Urothelium cell line (cell line): ENCODE measurements around the gene LUZP1.

Source experiments
- DNase-seq: peaks from one replicate; pipeline ENCODE4 v3.0.0; 2011; ENCODE audit warnings: low spot score, mixed read lengths
- FAIRE-seq: peaks from 2 replicates; lab custom pipeline; 2011; peaks lifted over from hg19 to GRCh38; lab: Jason Lieb, UNC

The LUZP1 gene

GRCh38 chr1:23120383-23120782, 48.3 kb downstream of the LUZP1 start:
- DNase-seq (no peak), FAIRE-seq (no peak)

GRCh38 chr1:23118957-23119792, 49.5 kb downstream of the LUZP1 start:
- DNase-seq (no peak), FAIRE-seq (no peak)

GRCh38 chr1:23118407-23118806, 50.2 kb downstream of the LUZP1 start:
- FAIRE-seq (no peak), DNase-seq (no peak)

- DNase-seq = no peak
- no peak for FAIRE-seq
Observed at GRCh38 chr1:23116921-23117699, 51.5 kb downstream of the LUZP1 start.

- no peak for DNase-seq
- FAIRE-seq = no peak
Observed at GRCh38 chr1:23116216-23116836, 52.3 kb downstream of the LUZP1 start.

GRCh38 chr1:23114424-23115079, 54.1 kb downstream of the LUZP1 start:
- DNase-seq = no peak
- no peak for FAIRE-seq

- DNase-seq (no peak), FAIRE-seq (no peak)
Observed at GRCh38 chr1:23111600-23112535, 56.8 kb downstream of the LUZP1 start.

- no peak for DNase-seq
- no peak for FAIRE-seq
Observed at GRCh38 chr1:23110391-23110790, 58.3 kb downstream of the LUZP1 start.

GRCh38 chr1:23108918-23109533, 59.6 kb downstream of the LUZP1 start:
- no peak for FAIRE-seq
- no peak for DNase-seq

GRCh38 chr1:23103001-23103889, 65.4 kb downstream of the LUZP1 start:
- no peak for DNase-seq
- no peak for FAIRE-seq

- DNase-seq = peak; percentile 30
Observed at GRCh38 chr1:23102289-23102688, 66.4 kb downstream of the LUZP1 start.

GRCh38 chr1:23101887-23102286, 66.8 kb downstream of the LUZP1 start:
- FAIRE-seq = no peak
- DNase-seq = no peak

More at GRCh38 chr1:23102289-23102688, 66.4 kb downstream of the LUZP1 start:
- no peak for FAIRE-seq

GRCh38 chr1:23101101-23101827, 67.4 kb downstream of the LUZP1 start:
- no peak for FAIRE-seq

GRCh38 chr1:23100074-23100748, 68.4 kb downstream of the LUZP1 start:
- DNase-seq (peak; percentile 81), FAIRE-seq (no peak)

More at GRCh38 chr1:23101101-23101827, 67.4 kb downstream of the LUZP1 start:
- no peak for DNase-seq

GRCh38 chr1:23099171-23099536, 69.5 kb downstream of the LUZP1 start:
- FAIRE-seq = no peak
- no peak for DNase-seq

GRCh38 chr1:23098463-23099170, 70.0 kb downstream of the LUZP1 start:
- DNase-seq = peak; percentile 64
- FAIRE-seq = no peak

- no peak for DNase-seq
- no peak for FAIRE-seq
Observed at GRCh38 chr1:23097316-23097715, 71.3 kb downstream of the LUZP1 start.
